22Rv1 (cell line): ENCODE measurements around the gene SNRNP48.

Experiments used
- ZFX ChIP-seq: fragments of 450-650 bp; IDR thresholded peaks from 2 replicates; pipeline ENCODE4 v1.6.1; 2017; ENCODE audit warnings: antibody characterized with exemption, borderline replicate concordance
- TF ChIP-seq, protein P1 (sequence below): fragments of 450-650 bp; IDR thresholded peaks from 2 replicates; pipeline ENCODE4 v1.5.1; 2017; ENCODE audit warnings: mild to moderate bottlenecking

DNA sequence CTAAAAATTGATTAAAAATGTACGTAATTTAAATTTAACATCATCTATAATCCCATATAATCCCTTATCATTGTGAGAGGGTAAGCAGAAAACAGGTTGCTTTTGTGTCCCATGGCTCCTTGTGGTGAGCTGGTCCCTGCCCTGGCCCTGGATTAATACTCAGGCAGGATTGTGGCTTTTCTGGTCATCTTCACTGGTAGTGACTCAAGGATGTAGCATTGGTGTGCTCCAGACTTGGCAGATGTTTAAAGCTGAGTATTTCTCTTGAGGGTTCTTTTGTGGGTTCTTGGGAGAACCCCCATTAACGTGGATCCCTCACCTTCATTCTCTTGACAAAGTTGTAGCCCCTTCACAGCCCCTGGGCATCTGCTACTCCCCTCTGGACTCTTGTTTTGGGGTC, 39.3 kb downstream of the SNRNP48 start:
- TF ChIP-seq, protein P1, sequence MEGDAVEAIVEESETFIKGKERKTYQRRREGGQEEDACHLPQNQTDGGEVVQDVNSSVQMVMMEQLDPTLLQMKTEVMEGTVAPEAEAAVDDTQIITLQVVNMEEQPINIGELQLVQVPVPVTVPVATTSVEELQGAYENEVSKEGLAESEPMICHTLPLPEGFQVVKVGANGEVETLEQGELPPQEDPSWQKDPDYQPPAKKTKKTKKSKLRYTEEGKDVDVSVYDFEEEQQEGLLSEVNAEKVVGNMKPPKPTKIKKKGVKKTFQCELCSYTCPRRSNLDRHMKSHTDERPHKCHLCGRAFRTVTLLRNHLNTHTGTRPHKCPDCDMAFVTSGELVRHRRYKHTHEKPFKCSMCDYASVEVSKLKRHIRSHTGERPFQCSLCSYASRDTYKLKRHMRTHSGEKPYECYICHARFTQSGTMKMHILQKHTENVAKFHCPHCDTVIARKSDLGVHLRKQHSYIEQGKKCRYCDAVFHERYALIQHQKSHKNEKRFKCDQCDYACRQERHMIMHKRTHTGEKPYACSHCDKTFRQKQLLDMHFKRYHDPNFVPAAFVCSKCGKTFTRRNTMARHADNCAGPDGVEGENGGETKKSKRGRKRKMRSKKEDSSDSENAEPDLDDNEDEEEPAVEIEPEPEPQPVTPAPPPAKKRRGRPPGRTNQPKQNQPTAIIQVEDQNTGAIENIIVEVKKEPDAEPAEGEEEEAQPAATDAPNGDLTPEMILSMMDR: no peak
- no peak for TF ChIP-seq ZFX
